K562 (cell line): ENCODE data around the gene ARF1. TPM values are rescaled to one million over a fixed set of nuclear protein-coding genes. Genes with fewer than 3 reads are reported as not detected.

Source experiments
- ATAC-seq: fragments of 200-7000 bp; cut with Tn5 transposase; 3 replicates; pipeline ENCODE4 v1.9.1; 2020; ENCODE audit warnings: moderate library complexity
- BruUV-seq: library from RNA; stranded (reverse); fragments of 400-500 nt; replicated peaks from 2 replicates; lab custom pipeline; 2021; lab: Mats Ljungman, UMichigan
- CTCF ChIA-PET: fragments of 300-600 bp; formaldehyde crosslinking; extraction: SDS; loops from one replicate; lab custom pipeline; 2021; ENCODE audit warnings: low intra/inter-chr PET ratio; lab: Yijun Ruan, JAX
- POLR2A ChIA-PET: fragments of 300-600, 350-650 bp; sonication (Branson Sonifier 250); formaldehyde crosslinking; extraction: SDS; loops from one replicate; lab custom pipeline; 2021; ENCODE audit warnings: antibody characterized with exemption, inconsistent platforms; lab: Yijun Ruan, JAX
- DNase-seq, 4 experiments: peaks; one replicate each; pipeline versions ENCODE4 v3.0.0 to v3.0.0-alpha.2; 2011 to 2018; ENCODE audit warnings: low spot score in 3 of 4, mixed read lengths in 3 of 4; ENCODE audit errors: extremely low read depth in 1 of 4
- FAIRE-seq: peaks from 2 replicates; lab custom pipeline; 2011; peaks lifted over from hg19 to GRCh38; lab: Jason Lieb, UNC
- H2AFZ ChIP-seq: 2 replicates; pipeline ENCODE4 v1.6.0; 2011; ENCODE audit warnings: low read depth, low read length, control low read depth, inconsistent platforms
- H3K27ac ChIP-seq: fragments of 200-600 bp; 3 replicates; pipeline ENCODE4 v1.8.0; 2011; ENCODE audit warnings: low read depth, mild to moderate bottlenecking, control low read depth, inconsistent platforms, low read length, moderate library complexity, mixed read lengths; ENCODE audit errors: extremely low read depth
- H3K27me3 ChIP-seq, 2 experiments: fragments of 300-600 bp in 1 of 2; 2 replicates in 1 of 2; 3 replicates in 1 of 2; pipeline versions ENCODE4 v1.6.0 to v1.8.0; 2011; ENCODE audit warnings: inconsistent platforms in 2 of 2, low read length in 2 of 2, mild to moderate bottlenecking in 1 of 2, mixed read lengths in 1 of 2, moderate library complexity in 1 of 2; ENCODE audit not compliant: control insufficient read depth in 2 of 2, insufficient read depth in 2 of 2
- H3K36me3 ChIP-seq: fragments of 300-600 bp; 3 replicates; pipeline ENCODE4 v1.8.0; 2011; ENCODE audit warnings: mild to moderate bottlenecking, low read length, inconsistent platforms; ENCODE audit not compliant: control insufficient read depth, insufficient read depth
- H3K4me1 ChIP-seq, 2 experiments: fragments of 200-600 bp in 1 of 2; replicated peaks in 1 of 2; 2 replicates in 1 of 2; 3 replicates in 1 of 2; pipeline versions ENCODE4 v1.5.1 to v1.8.0; 2011; ENCODE audit warnings: inconsistent platforms in 2 of 2, low read length in 2 of 2, mild to moderate bottlenecking in 1 of 2, mixed read lengths in 1 of 2, moderate library complexity in 1 of 2; ENCODE audit not compliant: control insufficient read depth in 2 of 2, insufficient read depth in 2 of 2
- H3K4me2 ChIP-seq: 2 replicates; pipeline ENCODE4 v1.6.1; 2011; ENCODE audit warnings: low read length, control low read depth, inconsistent platforms, mixed read lengths; ENCODE audit not compliant: insufficient read depth
- H3K4me3 ChIP-seq: fragments of 200-600 bp; sonication (generic), shearing (Covaris generic); 2 replicates; pipeline ENCODE4 v1.5.1; 2016; ENCODE audit warnings: control low read depth, inconsistent platforms
- H3K79me2 ChIP-seq: fragments of 200-600 bp; 3 replicates; pipeline ENCODE4 v1.8.0; 2011; ENCODE audit warnings: low read length, inconsistent platforms; ENCODE audit not compliant: control insufficient read depth, insufficient read depth
- H3K9ac ChIP-seq, 2 experiments: 2 replicates each; pipeline versions ENCODE4 v1.6.0 to v1.6.1; 2011; ENCODE audit warnings: low read depth in 2 of 2, low read length in 2 of 2, control low read depth in 1 of 2, inconsistent platforms in 1 of 2, mild to moderate bottlenecking in 1 of 2, mixed read lengths in 1 of 2; ENCODE audit not compliant: insufficient read depth in 1 of 2
- H3K9me1 ChIP-seq: one replicate; pipeline ENCODE4 v1.6.0; 2011; ENCODE audit warnings: inconsistent platforms, mild to moderate bottlenecking, low read length, moderate library complexity; ENCODE audit not compliant: control insufficient read depth, insufficient read depth
- H3K9me3 ChIP-seq: replicated peaks from 2 replicates; pipeline ENCODE4 v1.5.1; 2011; ENCODE audit warnings: low read depth, low read length, inconsistent platforms; ENCODE audit not compliant: control insufficient read depth, insufficient read depth
- H4K20me1 ChIP-seq: replicated peaks from 2 replicates; pipeline ENCODE4 v1.6.1; 2011; ENCODE audit warnings: low read length, inconsistent platforms, mixed read lengths; ENCODE audit not compliant: control insufficient read depth, insufficient read depth
- CREBBP ChIP-seq: IDR thresholded peaks from one replicate; pipeline ENCODE4 v1.6.1; 2012; ENCODE audit warnings: low read depth, mild to moderate bottlenecking, control low read depth, inconsistent platforms, low read length
- HBP1 ChIP-seq: fragments of 450-650 bp; formaldehyde crosslinking; IDR thresholded peaks from 2 replicates; pipeline ENCODE4 v1.4.0; 2022; ENCODE audit warnings: missing genetic modification characterization
- KLF1 ChIP-seq: fragments of 450-650 bp; IDR thresholded peaks from 2 replicates; pipeline ENCODE4 v1.6.1; 2016; ENCODE audit warnings: missing genetic modification characterization, missing compliant biosample characterization
- MCM3 ChIP-seq: fragments of 450-650 bp; IDR thresholded peaks from 2 replicates; pipeline ENCODE4 v1.6.1; 2016
- NFIC ChIP-seq: fragments of 450-650 bp; IDR thresholded peaks from 2 replicates; pipeline ENCODE4 v1.6.1; 2017; ENCODE audit warnings: mild to moderate bottlenecking, inconsistent platforms
- NR2C2 ChIP-seq, 2 experiments: fragments of 200-800 bp in 1 of 2; sonication (Bioruptor generic) in 1 of 2; sonication (generic) in 1 of 2; formaldehyde crosslinking in 1 of 2; IDR thresholded peaks; 2 replicates each; pipeline versions ENCODE4 v1.6.1 to v1.8.0; 2016 to 2022; ENCODE audit warnings: mild to moderate bottlenecking in 1 of 2, missing compliant biosample characterization in 1 of 2, missing genetic modification characterization in 1 of 2, missing genetic modification reagents in 1 of 2
- NR4A1 ChIP-seq, 2 experiments: fragments of 250-450 bp in 1 of 2; fragments of 450-650 bp in 1 of 2; sonication (Bioruptor Pico) in 1 of 2; IDR thresholded peaks; 2 replicates each; pipeline versions ENCODE4 v1.4.0 to v1.6.1; 2016 to 2020; ENCODE audit warnings: mild to moderate bottlenecking in 2 of 2, missing compliant biosample characterization in 1 of 2, missing genetic modification characterization in 1 of 2, moderate library complexity in 1 of 2
- OTX1 ChIP-seq: fragments of 450-650 bp; formaldehyde crosslinking; IDR thresholded peaks from 2 replicates; pipeline ENCODE4 v1.4.0; 2022; ENCODE audit warnings: mild to moderate bottlenecking
- RBM14 ChIP-seq: fragments of 200-400 bp; formaldehyde crosslinking; IDR thresholded peaks from 2 replicates; pipeline ENCODE4 v1.6.1; 2018; ENCODE audit warnings: low read depth, mild to moderate bottlenecking, low read length, moderate library complexity, borderline replicate concordance; ENCODE audit not compliant: insufficient read depth
- RFX1 ChIP-seq: fragments of 450-650 bp; IDR thresholded peaks from 2 replicates; pipeline ENCODE4 v1.6.1; 2016; ENCODE audit warnings: mild to moderate bottlenecking, moderate library complexity
- STAT5B ChIP-seq: fragments of 250-450 bp; sonication (Bioruptor Pico); IDR thresholded peaks from 2 replicates; pipeline ENCODE4 v1.8.0; 2021; ENCODE audit warnings: mild to moderate bottlenecking, inconsistent platforms
- USF1 ChIP-seq: sonication (generic); formaldehyde crosslinking; IDR thresholded peaks from 2 replicates; pipeline ENCODE4 v1.9.0; 2022; ENCODE audit warnings: mild to moderate bottlenecking, missing genetic modification reagents
- ZNF23 ChIP-seq: fragments of 250-450 bp; sonication (Bioruptor Pico); IDR thresholded peaks from 2 replicates; pipeline ENCODE4 v1.4.0; 2020; ENCODE audit warnings: mild to moderate bottlenecking
- WGBS: fragments of 100-300 bp; shearing (Covaris generic); methylation state at CpG from one replicate; pipeline ENCODE4 v1.1.6; 2016; ENCODE audit warnings: low coverage, mixed read lengths; ENCODE audit not compliant: insufficient coverage; ENCODE audit errors: missing lambda C conversion rate; 5-methylcytosine and 5-hydroxymethylcytosine counted together
- in situ Hi-C: fragments of 300-500 bp; cut with MboI; formaldehyde crosslinking; loops from 4 replicates; pipeline ENCODE4 v1.15.0; 2018; ENCODE audit warnings: inconsistent platforms, mixed read lengths
- intact Hi-C: fragments of 100-400 bp; cut with micrococcal nuclease; formaldehyde crosslinking; loops from 2 replicates; pipeline ENCODE4 v1.14.2; 2022
- polyA plus RNA-seq, 8 experiments: library from polyadenylated mRNA; depleted of rRNA in 4 of 8; stranded (reverse) in 5 of 8; unstranded in 3 of 8; fragments of >200 nt; fragmentation: Nextera tagmentation in 2 of 8; fragmentation: Illumina TruSeq in 1 of 8; extraction: Ambion mirVana in 2 of 8; extraction: Trizol in 1 of 8; gene quantifications; 2 replicates each; pipeline versions ENCODE4 v1.2.1 to v1.2.3, GENCODE V29; 2011 to 2014; ENCODE audit warnings: inconsistent platforms in 1 of 8, missing spikeins in 1 of 8
- total RNA-seq, 7 experiments: library from RNA; depleted of rRNA in 6 of 7; stranded (reverse); fragments of >200 nt in 6 of 7; fragmentation: Illumina TruSeq in 2 of 7; extraction: Trizol in 2 of 7; gene quantifications; 2 replicates each; pipeline versions ENCODE4 v1.2.1 to v1.2.3, GENCODE V29; 2011 to 2021; ENCODE audit warnings: low replicate concordance in 1 of 7

ARF1 gene
- total and polyA plus RNA-seq, 9 of the 15 experiments (the other 6 are each of a cell fraction or from before 2014, with no cell fraction given), result 69.8 to 593 (median 325) TPM

GRCh38 chr1:228070851-228071250 lies 11.7 kb upstream of the ARF1 start:
- WGBS, result 20% methylated on average over 3 of the region's 3 CpGs
- intact Hi-C loops (no loop called here), in situ Hi-C loops (no loop called here)
- CTCF ChIA-PET, result no interaction called here
- no peak overlapping the region for H3K4me2 ChIP-seq
- TF ChIP-seq RBM14 (no peak), STAT5B (CRISPR knock-in tag) (no peak), MCM3 (peak; percentile 37; the same call in 1 of the 2 replicates), CREBBP (peak; percentile 4)
- H3K79me2 ChIP-seq, result no peaks in the 10 kb centered on the region
- H3K27me3 ChIP-seq, result peaks cover 11 to 41% of the 10 kb centered on the region in 2 experiments; a peak in 4 of 5 replicates
- DNase-seq, result no peak
- POLR2A ChIA-PET, result no interaction called here
- no peaks in the 10 kb centered on the region for H3K9me3 ChIP-seq
- H4K20me1 ChIP-seq, result peaks cover 16% of the 10 kb centered on the region
- H3K27ac ChIP-seq, result no peak overlapping the region
- H3K9me1 ChIP-seq, result no peaks in the 10 kb centered on the region
- BruUV-seq, result no TSS peak
- H3K4me3 ChIP-seq, result no peak overlapping the region
- H3K4me1 ChIP-seq, result peaks cover 0 to 24% of the 10 kb centered on the region in 2 experiments; a peak in 2 of 5 replicates
- no peak for FAIRE-seq
- H3K9ac ChIP-seq, result no peak overlapping the region
- no peaks in the 10 kb centered on the region for H3K36me3 ChIP-seq
- no peak overlapping the region for H2AFZ ChIP-seq
- ATAC-seq, result no peak

- Histone ChIP-seq H2AFZ (no peak overlapping the region), H3K4me1 (peaks cover 0 to 26% of the 10 kb centered on the region in 2 experiments; a peak in 2 of 5 replicates), H3K9me3 (no peaks in the 10 kb centered on the region), H3K9me1 (no peaks in the 10 kb centered on the region), H3K27ac (no peak overlapping the region; the same call in 2 of the 3 replicates), H3K9ac (peak overlapping the region in 1 of 2 experiments; percentile 7; a peak in 1 of 4 replicates), H4K20me1 (peaks cover 28% of the 10 kb centered on the region), H3K4me3 (no peak overlapping the region), H3K36me3 (no peaks in the 10 kb centered on the region), H3K79me2 (no peaks in the 10 kb centered on the region), H3K27me3 (peaks cover 8 to 34% of the 10 kb centered on the region in 2 experiments; a peak in 4 of 5 replicates), H3K4me2 (no peak overlapping the region)
- in situ Hi-C loops, result no loop called here
- ChIA-PET CTCF (no interaction called here), POLR2A (interaction anchor here (0.7 kb wide), 1 partner anchor 27 kb away, joined by 3 read pairs; no protein-coding TSS in a partner anchor)
- WGBS, result 4% methylated on average over 7 of the region's 7 CpGs
- FAIRE-seq, result no peak
- BruUV-seq, result no TSS peak
- no peak for DNase-seq
- intact Hi-C loops, result no loop called here
- ATAC-seq, result peak; percentile 37
- TF ChIP-seq KLF1 (no peak), NR4A1 (CRISPR knock-in tag; IDR thresholded peaks at IDR 0.05) (no peak), NR4A1 (tag; IDR thresholded peaks at IDR 0.05) (no peak), NR2C2 (CRISPR knock-in tag; IDR thresholded peaks at IDR 0.05) (no peak), NR2C2 (tag; IDR thresholded peaks at IDR 0.05) (peak; percentile 67), USF1 (CRISPR knock-in tag) (peak; percentile 75), RFX1 (no peak), HBP1 (CRISPR knock-in tag) (peak; percentile 71; the same call in 1 of the 2 replicates), NFIC (no peak), ZNF23 (no peak), OTX1 (peak; percentile 10; the same call in 1 of the 2 replicates)
Measured at GRCh38 chr1:228071839-228072657, 10.5 kb upstream of the ARF1 start.
